BJ (cell line): ENCODE measurements around the gene SPEF1. TPM values are rescaled to one million over a fixed set of nuclear protein-coding genes. Genes with fewer than 3 reads are reported as not detected.

Experiments
- CTCF ChIA-PET: fragments of 350-600 bp; formaldehyde crosslinking; extraction: SDS; loops from one replicate; lab custom pipeline; 2021; ENCODE audit warnings: antibody characterized with exemption, inconsistent platforms; lab: Yijun Ruan, JAX
- POLR2A ChIA-PET: fragments of 300-600 bp; sonication (Branson Sonifier 250); formaldehyde crosslinking; extraction: SDS; loops from one replicate; lab custom pipeline; 2021; ENCODE audit warnings: antibody characterized with exemption; lab: Charles Lee
- DNase-seq: peaks from one replicate; pipeline ENCODE4 v3.0.0-alpha.2; 2011; ENCODE audit warnings: low read depth
- H3K27me3 ChIP-seq: 2 replicates; pipeline ENCODE4 v1.6.0; 2011; ENCODE audit warnings: low read length; ENCODE audit not compliant: control insufficient read depth, insufficient read depth
- H3K36me3 ChIP-seq: 2 replicates; pipeline ENCODE4 v1.5.1; 2011; ENCODE audit warnings: low read length; ENCODE audit not compliant: control insufficient read depth, insufficient read depth
- H3K4me3 ChIP-seq: 2 replicates; pipeline ENCODE4 v1.5.1; 2011; ENCODE audit warnings: low read depth, mild to moderate bottlenecking, control low read depth, low read length
- CTCF ChIP-seq: IDR thresholded peaks from 2 replicates; pipeline ENCODE4 v1.5.1; 2011; ENCODE audit warnings: low read depth, mild to moderate bottlenecking, control low read depth, inconsistent platforms, low read length, moderate library complexity; ENCODE audit not compliant: insufficient read depth
- polyA plus RNA-seq: library from polyadenylated mRNA; depleted of rRNA; stranded (reverse); fragments of >200 nt; gene quantifications from 2 replicates; pipeline ENCODE4 v1.2.3, GENCODE V29; 2011

Gene SPEF1
- polyA plus RNA-seq, 1 experiment, result 0.17 TPM

- H3K27me3 ChIP-seq, result no peaks in the 10 kb centered on the region
- DNase-seq, result no peak
- no peak for TF ChIP-seq CTCF
- no peak overlapping the region for H3K4me3 ChIP-seq
- CTCF ChIA-PET, result interaction anchor here (0.9 to 1.6 kb wide), 3 partner anchors 10 to 61 kb away, joined by 3 to 5 read pairs (median 3); partner anchors contain the start of gene SPEF1
- POLR2A ChIA-PET, result no interaction called here
- H3K36me3 ChIP-seq, result no peaks in the 10 kb centered on the region
Observed at GRCh38 chr20:3771552-3772058, 9.6 kb downstream of the SPEF1 start.

- POLR2A ChIA-PET, result interaction anchor here (0.6 to 1.0 kb wide), 3 partner anchors 13 to 81 kb away, joined by 3 read pairs; partner anchors contain the start of gene SPEF1
- no peak for DNase-seq
Observed at GRCh38 chr20:3768342-3769130, 12.7 kb downstream of the SPEF1 start.

DNA sequence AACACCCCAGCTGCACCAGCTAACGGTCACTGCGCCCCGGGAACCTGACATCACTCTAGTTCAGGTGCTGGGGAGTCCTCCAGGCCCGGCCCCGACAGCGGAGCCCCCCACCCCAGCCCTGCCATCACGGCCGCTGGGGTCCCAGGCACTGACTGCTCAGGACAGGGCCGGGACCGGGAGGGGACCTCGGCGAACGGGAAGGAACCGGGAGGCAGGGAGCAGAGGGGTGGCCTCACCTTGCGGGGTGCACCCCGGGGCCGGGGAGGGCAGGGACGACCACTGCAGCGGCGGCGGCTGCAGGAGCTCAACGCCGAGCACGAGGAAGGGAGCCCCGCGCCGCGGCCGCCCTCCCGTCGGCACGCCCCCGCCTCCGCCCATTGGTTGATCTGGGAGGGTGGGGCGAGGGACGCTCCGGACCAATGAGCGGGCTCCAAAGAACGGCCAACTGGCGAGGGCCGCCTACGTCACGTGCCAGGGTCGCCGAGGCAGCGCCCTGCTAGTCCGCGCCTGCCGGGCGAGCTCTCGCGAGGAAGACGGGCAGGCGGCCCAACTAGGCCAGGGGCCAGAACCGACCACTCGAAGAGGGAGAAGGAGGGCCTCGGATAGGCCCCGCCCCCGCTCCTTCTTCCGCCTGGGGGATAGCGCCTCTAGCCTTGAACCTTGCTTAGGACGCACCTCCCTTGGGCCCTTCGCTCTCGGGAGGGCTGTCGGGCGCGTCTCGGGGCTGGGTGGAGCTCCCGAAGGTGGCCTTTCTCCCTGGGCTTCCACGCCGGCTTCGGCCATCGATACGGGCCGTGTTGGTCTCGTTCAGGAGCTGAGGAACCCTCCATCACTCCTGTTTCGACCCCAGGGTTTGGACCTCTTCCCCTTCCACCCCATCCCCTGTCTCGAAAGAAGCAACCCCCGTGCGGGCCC lies 13.6 kb downstream of the SPEF1 start, which contains the start of gene ADISSP:
Gene ADISSP, minus strand, starts transcription at position 327 of the 915 bp plus-strand sequence. CDS start 7,653 bp downstream, outside the sequence.
- ChIA-PET CTCF (interaction anchor here (0.6 to 4.7 kb wide), 15 partner anchors 10 to 257 kb away, joined by 3 to 51 read pairs (median 6); partner anchors contain the start of genes AP5S1, CENPB and SPEF1), POLR2A (interaction anchor here (1.0 kb wide), 1 partner anchor 14 kb away, joined by 3 read pairs; the partner anchor contains the start of gene SPEF1)
- no peaks in the 10 kb centered on the region for H3K36me3 ChIP-seq
- DNase-seq, result peak; percentile 85
- peak within 1 kb of the TSS; percentile 73 for H3K4me3 ChIP-seq
- H3K27me3 ChIP-seq, result no peaks in the 10 kb centered on the region
- peak; percentile 30 for TF ChIP-seq CTCF

More at GRCh38 chr20:3768342-3769130, 12.7 kb downstream of the SPEF1 start:
- Histone ChIP-seq H3K27me3 (no peaks in the 10 kb centered on the region), H3K4me3 (peak overlapping the region; percentile 73), H3K36me3 (no peaks in the 10 kb centered on the region)
- CTCF ChIA-PET, result interaction anchor here (0.7 to 4.7 kb wide), 14 partner anchors 8 to 205 kb away, joined by 3 to 51 read pairs (median 8); partner anchors contain the start of genes AP5S1, CENPB and SPEF1
- TF ChIP-seq CTCF, result peak; percentile 59

GRCh38 chr20:3767110-3767426 lies 14.2 kb downstream of the SPEF1 start:
- ChIA-PET POLR2A (no interaction called here), CTCF (interaction anchor here (0.6 to 4.7 kb wide), 8 partner anchors 10 to 257 kb away, joined by 3 to 51 read pairs (median 6); partner anchors contain the start of genes AP5S1 and SPEF1)
- no peak for DNase-seq
- Histone ChIP-seq H3K36me3 (no peaks in the 10 kb centered on the region), H3K27me3 (no peaks in the 10 kb centered on the region), H3K4me3 (peak overlapping the region; percentile 71)
- TF ChIP-seq CTCF, result no peak
